SHP77 (cell line): ENCODE results near the gene WASHC1.
"Not testable (repeated sequence)": the region's sequence is repeated elsewhere in the genome, so short reads cannot be mapped to it uniquely, and the experiment has no call there.

ENCODE experiments used
- DNase-seq, 2 experiments: peaks; one replicate each; lab custom pipeline; 2025; lab: John Stamatoyannopoulos, UW

Gene WASHC1, protein sequence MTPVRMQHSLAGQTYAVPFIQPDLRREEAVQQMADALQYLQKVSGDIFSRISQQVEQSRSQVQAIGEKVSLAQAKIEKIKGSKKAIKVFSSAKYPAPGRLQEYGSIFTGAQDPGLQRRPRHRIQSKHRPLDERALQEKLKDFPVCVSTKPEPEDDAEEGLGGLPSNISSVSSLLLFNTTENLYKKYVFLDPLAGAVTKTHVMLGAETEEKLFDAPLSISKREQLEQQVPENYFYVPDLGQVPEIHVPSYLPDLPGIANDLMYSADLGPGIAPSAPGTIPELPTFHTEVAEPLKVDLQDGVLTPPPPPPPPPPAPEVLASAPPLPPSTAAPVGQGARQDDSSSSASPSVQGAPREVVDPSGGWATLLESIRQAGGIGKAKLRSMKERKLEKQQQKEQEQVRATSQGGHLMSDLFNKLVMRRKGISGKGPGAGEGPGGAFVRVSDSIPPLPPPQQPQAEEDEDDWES

DNA sequence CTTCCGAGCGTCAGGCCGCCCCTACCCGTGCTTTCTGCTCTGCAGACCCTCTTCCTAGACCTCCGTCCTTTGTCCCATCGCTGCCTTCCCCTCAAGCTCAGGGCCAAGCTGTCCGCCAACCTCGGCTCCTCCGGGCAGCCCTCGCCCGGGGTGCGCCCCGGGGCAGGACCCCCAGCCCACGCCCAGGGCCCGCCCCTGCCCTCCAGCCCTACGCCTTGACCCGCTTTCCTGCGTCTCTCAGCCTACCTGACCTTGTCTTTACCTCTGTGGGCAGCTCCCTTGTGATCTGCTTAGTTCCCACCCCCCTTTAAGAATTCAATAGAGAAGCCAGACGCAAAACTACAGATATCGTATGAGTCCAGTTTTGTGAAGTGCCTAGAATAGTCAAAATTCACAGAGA lies at the start of gene WASHC1:
WASHC1 (minus strand) TSS at position 101 of the 400 bp plus-strand sequence. CDS start 4,457 bp downstream, outside the sequence.
- DNase-seq: not testable (repeated sequence)

DNA sequence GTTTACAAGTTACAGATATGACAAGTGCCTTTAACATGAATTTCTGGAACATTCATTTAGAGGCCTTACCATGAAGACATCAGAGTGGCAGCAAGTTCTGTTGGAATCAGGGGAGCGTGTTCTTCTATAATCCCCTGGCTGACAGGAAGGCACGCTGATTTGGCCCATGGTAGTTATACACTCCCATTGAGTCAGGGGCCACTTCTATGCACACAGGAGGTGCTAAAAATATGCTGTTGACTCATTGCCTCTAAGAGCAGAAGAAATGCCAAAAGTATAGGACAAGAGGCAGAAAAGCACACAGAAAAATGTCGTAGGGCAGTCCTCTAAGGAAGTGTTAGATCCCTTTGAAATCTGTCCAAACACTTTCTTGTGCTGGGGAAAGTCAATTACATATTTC lies 49.1 kb upstream of the WASHC1 start:
- DNase-seq: not testable (repeated sequence)

DNA sequence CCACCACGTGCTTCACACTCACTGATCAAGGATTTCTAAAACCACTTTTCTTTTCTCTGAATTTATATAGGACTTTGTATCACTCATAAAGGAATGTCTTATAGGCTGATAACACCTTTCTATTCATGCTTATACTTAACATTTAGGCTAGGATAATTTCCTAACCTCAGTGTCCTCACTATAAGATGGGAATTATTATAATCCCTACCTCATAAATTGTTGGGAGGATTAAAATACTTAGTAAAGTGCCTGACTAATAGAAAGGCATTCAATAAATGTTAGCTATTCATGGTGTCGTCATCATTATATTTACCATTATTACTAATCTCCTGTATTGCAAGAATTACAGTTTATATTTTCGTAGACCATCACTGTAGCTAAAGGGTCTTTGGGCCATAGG lies 47.1 kb upstream of the WASHC1 start:
- not testable (repeated sequence) for DNase-seq

DNA sequence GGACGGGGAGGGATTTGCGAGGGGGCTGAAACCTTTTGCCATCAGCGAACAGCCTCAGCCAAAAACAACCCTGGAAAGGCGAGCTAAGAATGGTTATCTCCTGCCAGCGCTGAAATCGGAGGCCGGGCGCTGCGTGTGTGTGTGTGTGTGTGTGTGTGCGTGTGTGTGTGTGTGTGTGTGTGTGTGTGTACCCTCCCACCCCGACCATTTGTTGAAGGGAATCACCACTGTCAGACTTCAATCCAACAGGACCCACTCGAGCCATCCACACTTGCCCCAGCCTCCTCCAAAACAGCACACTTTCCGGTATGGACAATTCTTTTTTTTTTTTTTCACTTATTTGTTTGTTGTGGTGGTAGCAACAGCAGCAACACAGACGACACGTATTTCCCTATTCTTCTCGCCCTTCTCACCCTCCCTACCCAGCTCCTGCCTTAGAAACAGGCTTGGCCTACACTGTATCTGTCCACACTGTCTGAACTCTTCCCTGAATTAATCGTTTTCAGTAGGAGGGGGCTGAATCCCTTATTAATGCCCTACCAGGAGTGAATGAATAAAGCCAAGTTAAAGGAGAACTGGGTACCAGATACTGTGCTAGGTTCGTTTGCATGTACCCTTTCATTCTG lies 44.8 kb upstream of the WASHC1 start:
- not testable (repeated sequence) for DNase-seq

DNA sequence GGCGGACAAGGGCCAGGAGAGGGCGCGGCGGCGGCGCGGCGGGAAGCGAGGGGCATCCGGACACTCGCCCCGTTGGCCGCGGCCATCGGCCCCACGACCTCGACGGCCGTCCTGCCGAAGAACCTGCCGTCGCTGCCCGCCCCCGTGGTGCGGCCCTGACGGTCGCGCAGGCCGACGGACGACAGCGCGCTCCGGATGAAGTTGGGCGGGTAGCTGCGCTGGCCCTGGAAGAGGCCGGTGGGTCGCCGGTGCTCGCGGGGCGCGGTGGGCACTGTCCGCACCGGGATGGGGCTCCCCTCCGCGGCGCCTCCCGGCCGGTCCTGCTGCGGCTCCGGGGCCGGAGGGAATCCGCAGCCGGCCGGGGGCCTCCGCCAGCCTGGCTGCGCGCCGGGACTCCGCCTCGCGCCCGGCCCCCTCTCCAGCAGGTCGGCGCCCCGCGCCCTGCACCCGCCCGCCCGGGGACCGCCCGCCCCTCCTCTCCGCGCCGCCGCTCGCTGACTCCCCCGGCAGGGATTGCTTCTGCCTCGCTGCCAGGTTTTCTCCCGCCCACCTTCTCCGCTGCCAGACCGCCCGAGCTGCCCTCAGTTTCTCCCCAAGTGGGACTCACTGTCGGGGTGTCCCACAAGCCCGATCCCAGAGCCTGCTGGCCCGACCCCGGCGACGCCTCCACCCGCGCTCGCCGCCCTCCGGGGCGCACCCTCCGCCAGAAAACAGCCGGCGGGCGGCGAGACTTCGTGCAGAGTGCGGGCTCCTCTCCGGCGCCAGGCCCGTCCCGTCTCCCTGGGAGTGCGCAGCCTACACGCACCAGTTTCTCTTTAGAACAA lies 44.0 kb upstream of the WASHC1 start:
- not testable (repeated sequence) for DNase-seq

DNA sequence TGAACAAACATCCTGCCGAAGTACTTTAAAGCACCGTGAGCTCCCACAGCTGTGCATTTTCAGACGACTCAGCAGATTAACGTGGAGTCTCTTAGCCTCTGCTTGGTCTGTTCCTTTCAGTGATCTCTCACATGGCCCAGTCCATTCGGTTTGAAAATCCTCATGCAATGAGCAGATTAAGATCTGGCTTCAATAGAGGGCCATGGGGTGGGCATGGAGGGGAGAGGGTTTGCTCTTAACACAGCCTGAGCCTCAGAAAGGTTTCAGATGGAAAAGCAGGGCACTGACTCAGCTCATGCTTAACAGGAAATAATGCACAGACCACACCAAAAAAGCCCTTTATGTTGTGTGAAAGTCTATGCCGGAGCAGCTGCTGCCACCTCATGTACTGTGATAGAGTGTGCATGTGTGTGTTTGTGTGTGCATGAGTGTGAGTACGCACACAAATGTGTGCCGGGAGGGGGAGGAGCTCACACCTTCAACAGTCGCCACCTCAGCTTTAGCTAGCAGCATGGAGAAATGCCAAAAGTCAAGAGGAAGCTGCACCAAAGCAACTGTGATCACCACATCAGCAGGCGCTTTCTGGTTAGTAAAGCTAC lies 33.9 kb upstream of the WASHC1 start:
- not testable (repeated sequence) for DNase-seq

DNA sequence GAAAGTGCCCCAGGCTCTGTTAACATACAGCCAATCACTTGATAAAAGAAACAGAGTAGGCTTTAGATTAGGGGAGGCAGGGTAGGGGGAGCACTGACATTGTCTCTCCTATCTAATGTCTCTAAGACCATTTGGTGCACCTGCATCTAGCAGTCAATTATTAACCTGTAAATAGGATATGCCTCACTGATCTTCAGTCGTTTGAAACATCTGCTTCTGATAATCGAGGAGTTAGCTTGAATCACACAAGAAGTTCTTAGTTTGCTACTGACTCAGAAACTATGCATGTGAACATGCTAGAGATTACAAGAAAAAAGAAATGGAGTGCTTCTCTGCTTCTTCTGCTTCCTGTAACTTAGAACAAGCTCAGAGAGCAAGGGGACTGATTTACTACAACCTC lies 23.4 kb upstream of the WASHC1 start:
- not testable (repeated sequence) for DNase-seq

DNA sequence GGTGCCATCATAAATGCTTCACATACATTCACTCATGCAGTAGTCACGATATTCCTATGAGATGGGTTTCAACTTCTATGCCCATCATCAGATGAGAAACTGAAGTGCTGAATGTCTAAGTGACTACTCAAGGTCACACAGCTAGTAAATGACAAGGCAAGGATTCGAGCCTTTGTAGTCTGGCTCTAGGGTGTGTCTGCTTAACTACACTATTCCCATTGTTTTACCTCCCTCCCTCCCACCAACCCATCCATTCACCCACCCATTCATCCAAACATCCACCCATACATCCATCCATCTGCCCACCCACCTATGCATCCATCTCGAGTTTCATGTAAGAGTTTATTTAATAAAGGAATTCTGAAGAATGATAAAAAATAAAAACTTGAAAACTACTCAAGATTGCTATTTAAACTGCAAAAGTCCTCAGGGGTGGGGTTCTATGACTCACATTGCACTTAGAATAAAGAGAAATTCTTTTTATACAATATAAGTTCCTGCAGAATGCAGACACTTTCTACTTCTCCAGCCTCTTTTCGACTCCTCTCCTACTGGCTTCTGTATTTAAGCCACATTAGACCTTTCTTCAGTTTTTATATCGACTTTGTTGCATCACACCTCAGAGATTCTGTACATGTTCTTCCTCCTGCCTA lies 19.1 kb upstream of the WASHC1 start:
- DNase-seq: not testable (repeated sequence)

DNA sequence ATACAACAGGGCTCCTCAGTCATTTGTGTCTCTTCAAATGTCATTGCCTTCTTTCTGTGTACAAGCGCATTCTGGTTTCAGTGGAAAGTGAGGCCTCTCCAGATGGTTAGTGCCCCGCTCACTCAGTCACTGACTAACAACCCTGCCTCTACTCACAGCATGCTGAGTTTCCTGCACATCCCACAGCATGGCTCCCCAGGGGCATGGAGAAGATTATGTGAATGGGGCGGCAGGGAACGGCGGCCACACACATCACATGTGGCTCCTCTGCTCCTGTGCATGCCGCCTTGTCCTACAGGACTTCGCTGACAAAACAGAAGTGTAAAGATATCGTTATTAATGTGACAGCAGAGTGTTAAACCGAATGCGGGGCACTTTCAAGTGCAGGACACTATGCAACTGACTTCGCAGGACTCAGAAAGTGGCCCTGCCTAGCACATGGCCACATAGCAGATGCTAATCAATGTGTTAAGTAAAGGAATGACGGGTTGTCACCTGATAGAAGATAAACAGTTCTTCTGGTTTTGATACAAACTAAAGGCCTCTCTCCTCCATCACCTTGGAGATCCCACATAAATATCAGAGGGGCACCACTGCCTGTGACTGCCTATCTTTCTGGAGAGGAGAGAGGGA lies 17.5 kb upstream of the WASHC1 start:
- not testable (repeated sequence) for DNase-seq

DNA sequence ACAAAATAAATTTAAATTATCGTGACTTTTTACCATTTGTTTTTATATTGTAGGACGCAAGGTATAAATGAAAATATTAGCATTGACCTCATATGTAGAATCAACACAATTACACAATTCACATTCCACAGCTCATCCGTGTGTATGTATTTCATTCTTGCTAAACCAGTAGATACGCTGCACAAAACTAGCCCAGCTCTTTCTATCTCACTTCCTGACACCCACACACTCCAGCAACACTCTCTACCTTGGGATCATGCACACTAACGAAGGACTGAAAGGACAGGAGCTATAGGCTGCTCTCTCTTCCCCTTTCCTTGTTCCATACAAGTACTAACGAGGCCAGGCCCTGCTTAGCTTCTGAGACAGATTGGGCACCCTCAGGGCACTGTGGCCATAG lies 16.9 kb upstream of the WASHC1 start:
- not testable (repeated sequence) for DNase-seq

DNA sequence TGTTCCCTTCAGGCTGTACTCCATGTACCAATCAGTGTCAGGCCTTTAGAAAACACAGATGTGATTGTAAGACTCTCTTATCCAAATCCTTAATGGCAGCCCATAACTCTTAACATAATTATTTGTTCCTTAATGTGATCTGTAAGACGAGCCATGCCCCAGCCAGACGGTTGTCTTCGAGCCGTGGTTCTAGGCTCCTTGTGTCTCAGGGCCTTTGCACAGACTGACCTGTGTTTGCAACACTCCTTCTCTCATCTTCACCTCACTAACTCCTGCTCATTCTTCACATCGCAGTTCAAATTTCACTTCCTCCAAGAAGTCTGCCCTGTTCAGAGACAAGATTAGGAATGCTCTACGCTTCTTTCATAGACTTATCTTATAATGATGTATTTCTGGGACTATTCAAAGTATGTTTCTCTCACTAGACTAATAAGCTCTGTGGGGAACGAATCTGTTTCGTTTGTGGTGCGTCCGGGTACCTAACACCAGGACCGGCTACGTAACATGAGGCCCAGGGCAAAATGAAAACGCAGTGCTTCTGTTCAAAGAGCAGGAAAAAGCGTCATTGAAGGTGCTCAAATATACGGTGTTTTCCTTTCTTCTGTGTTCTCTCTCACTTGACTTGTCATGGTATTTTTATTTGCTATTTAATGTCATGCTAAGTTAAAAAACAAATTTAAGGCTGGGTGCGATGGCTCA lies 16.1 kb upstream of the WASHC1 start:
- not testable (repeated sequence) for DNase-seq

DNA sequence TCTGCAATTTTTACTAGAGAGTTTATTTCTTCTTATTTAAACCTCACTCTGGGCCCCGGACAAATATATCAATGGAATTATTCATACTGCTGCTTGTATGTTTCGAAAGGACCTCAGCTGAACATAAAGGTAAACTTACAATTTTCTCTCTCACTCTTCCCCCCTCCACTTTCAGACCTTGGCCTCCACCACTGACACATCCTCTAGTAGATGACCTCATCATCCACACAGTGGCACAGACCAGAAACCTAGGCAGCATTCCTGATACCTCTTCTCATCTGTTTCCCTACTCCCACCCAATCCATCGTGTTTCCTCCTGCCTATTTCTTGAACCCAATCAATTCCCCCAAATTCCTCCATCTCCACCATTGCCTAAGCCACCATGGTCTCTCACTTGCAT lies 15.2 kb upstream of the WASHC1 start:
- not testable (repeated sequence) for DNase-seq

DNA sequence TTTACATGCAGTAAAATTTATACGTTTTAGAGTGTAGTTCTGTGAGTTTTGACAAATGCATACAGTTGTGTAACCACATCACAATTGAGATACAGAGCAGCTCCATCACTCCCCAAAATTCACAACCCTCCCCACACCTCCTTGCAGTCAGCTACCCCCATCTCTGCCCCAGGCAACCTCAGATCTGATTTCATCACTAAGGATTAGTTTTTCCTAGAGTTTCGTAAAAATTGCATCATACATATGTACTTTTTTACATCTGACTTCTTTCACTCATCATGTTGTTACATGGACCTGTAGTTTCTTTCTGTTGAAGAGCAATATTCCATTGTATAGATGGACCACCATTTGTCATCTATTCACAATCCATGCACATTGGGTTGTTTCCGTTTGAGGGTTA lies 14.4 kb upstream of the WASHC1 start:
- DNase-seq: not testable (repeated sequence)

DNA sequence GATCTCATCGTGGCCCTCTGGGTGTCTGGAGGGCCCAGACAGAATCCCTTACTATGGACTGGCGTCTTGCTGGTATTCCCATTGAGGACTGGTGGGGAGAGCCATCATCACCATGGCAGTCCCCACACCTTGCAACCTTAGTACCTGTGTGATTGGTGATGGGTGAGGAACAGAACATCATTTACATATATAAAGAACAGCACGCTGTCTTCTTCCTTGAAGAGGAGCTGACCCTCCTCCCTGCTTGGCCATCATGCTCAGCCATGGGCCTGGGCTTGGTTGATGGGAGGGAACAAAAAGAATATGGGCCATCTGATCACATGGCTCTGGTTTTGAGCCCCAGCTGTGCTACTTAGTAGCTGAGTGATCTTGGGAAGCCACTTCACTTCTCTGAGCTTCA lies 13.9 kb upstream of the WASHC1 start:
- DNase-seq: not testable (repeated sequence)

DNA sequence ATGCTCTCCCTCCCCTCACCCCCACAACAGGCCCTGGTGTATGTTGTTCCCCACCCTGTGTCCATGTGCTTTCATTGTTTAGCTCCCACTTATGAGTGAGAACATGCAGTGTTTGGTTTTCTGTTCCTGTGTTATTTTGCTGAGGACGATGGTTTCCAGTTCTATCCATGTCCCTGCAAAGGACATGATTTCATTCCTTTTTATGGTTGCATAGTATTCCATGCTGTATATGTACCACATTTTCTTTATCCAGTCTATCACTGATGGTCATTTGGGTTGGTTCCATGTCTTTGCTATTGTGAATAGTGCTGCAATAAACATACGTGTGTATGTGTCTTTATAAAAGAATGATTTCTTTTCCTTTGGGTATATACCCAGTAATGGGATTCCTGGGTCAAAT lies 12.6 kb upstream of the WASHC1 start:
- not testable (repeated sequence) for DNase-seq

DNA sequence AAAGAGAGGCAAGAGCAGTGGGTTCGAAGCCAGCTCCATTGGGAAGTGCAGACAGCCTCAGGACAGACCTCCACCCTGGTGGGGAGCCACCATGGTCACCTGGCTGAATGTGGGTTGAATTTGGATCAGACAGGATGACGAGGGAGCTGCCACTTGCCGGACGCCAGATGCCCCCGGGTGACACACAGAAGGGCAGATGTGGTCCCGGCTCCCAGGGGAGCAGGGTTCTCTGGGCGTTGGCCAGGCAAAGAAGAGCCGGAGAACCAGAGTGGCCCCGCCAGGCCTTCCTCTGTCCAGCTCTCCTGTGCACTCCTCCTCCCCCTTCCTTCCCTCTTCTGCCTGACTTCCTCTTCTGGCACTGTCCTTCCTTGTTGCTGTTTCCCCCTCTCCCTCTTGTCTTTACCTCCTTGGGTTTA lies 12.0 kb upstream of the WASHC1 start:
- not testable (repeated sequence) for DNase-seq

DNA sequence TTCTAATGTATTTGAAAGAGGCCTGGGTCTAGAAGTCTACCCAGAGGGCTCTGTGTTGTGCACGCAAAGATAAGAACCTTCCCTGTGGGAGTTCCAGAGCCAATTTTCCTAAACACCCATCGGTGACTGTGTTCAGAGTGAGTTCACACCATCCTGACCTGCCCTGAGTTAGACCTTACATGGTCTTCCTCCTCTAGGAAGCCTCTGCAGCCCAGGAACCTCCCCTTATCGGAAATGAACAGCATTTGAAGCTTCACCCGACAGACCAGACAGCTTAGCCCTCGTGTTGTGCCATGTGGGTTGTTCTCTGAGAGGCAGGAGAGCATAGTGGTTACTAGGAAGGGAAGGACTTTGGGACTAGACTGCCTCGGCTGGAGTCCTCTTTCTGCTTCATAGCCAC lies 3.1 kb upstream of the WASHC1 start:
- DNase-seq: not testable (repeated sequence)

DNA sequence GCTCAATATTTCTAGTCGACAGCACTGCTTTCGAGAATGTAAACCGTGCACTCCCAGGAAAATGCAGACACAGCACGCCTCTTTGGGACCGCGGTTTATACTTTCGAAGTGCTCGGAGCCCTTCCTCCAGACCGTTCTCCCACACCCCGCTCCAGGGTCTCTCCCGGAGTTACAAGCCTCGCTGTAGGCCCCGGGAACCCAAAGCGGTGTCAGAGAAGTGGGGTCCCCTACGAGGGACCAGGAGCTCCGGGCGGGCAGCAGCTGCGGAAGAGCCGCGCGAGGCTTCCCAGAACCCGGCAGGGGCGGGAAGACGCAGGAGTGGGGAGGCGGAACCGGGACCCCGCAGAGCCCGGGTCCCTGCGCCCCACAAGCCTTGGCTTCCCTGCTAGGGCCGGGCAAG lies 481 bp downstream of the WASHC1 start:
- DNase-seq: not testable (repeated sequence)

DNA sequence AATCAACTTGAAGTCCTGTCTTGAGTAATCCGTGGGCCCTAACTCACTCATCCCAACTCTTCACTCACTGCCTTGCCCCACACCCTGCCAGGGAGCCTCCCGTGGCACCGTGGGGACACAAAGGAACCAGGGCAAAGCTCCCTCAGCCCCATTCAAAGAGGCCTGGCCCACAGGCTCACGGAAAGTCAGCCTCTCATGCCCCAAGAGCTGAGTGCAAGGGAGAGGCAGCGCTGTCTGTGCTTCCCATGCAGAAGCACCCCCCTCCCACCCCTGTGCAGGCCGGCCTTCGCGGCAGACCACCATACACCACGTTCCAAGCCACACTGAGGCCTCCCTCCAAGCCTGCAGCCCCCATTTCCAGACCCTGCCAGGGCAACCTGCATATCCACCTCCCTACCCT lies 7.6 kb downstream of the WASHC1 start:
- DNase-seq: not testable (repeated sequence)

DNA sequence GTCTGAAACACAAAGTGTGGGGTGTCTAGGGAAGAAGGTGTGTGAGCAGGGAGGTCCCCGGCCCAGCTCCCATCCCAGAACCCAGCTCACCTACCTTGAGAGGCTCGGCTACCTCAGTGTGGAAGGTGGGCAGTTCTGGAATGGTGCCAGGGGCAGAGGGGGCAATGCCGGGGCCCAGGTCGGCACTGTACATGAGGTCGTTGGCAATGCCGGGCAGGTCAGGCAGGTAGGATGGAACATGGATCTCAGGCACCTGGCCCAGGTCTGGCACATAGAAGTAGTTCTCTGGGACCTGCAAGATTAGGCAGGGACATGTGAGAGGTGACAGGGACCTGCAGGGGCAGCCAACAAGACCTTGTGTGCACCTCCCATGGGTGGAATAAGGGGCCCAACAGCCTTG lies 12.4 kb downstream of the WASHC1 start:
- not testable (repeated sequence) for DNase-seq
